CD14-positive monocyte (primary cell): Measurements from ENCODE around the gene CPB2. TPM values are rescaled to one million over a fixed set of nuclear protein-coding genes. Genes with fewer than 3 reads are reported as not detected.

Source experiments
- DNase-seq, 3 donors: peaks; one replicate each; pipeline ENCODE4 v3.0.0-alpha.2; 2011 to 2022
- H2AFZ ChIP-seq: 2 replicates; pipeline ENCODE4 v1.6.0; 2012; ENCODE audit warnings: mild to moderate bottlenecking, low read depth, low read length, inconsistent platforms; ENCODE audit not compliant: insufficient read depth, poor library complexity, severe bottlenecking
- H3K27ac ChIP-seq, 2 donors: 1 replicate in 1 of 2; 2 replicates in 1 of 2; pipeline ENCODE4 v1.5.1; 2012 to 2013; ENCODE audit warnings: low read length in 2 of 2, control low read depth in 1 of 2, inconsistent platforms in 1 of 2, low read depth in 1 of 2, mild to moderate bottlenecking in 1 of 2
- H3K27me3 ChIP-seq, 2 donors: one replicate each; pipeline versions ENCODE4 v1.6.0 to v1.6.1; 2011 to 2013; ENCODE audit warnings: low read length in 2 of 2; ENCODE audit not compliant: control insufficient read depth in 2 of 2, insufficient read depth in 2 of 2
- H3K36me3 ChIP-seq, 2 donors: replicated peaks in 1 of 2; 1 replicate in 1 of 2; 2 replicates in 1 of 2; pipeline versions ENCODE4 v1.5.1 to v1.6.1; 2012 to 2013; ENCODE audit warnings: low read length in 2 of 2, control low read depth in 1 of 2, inconsistent platforms in 1 of 2, mild to moderate bottlenecking in 1 of 2; ENCODE audit not compliant: insufficient read depth in 2 of 2, control insufficient read depth in 1 of 2
- H3K4me1 ChIP-seq, 2 donors: 1 replicate in 1 of 2; 2 replicates in 1 of 2; pipeline versions ENCODE4 v1.5.1 to v1.6.1; 2012 to 2013; ENCODE audit warnings: low read length in 2 of 2, control low read depth in 1 of 2, inconsistent platforms in 1 of 2, mild to moderate bottlenecking in 1 of 2, moderate library complexity in 1 of 2; ENCODE audit not compliant: insufficient read depth in 2 of 2, control insufficient read depth in 1 of 2
- H3K4me2 ChIP-seq: replicated peaks from 2 replicates; pipeline ENCODE3; 2012; ENCODE audit warnings: low read length, moderate library complexity, mild to moderate bottlenecking; ENCODE audit not compliant: poor library complexity, severe bottlenecking; ENCODE audit errors: extremely low read depth
- H3K4me3 ChIP-seq, 3 experiments: fragments of 200-600 bp in 1 of 3; sonication (generic) in 1 of 3; replicated peaks in 1 of 3; 1 replicate in 2 of 3; 2 replicates in 1 of 3; pipeline ENCODE4 v1.5.1; 2011 to 2013; ENCODE audit warnings: low read length in 3 of 3, mild to moderate bottlenecking in 3 of 3, control low read depth in 2 of 3, low read depth in 2 of 3, inconsistent platforms in 1 of 3, moderate library complexity in 1 of 3
- H3K79me2 ChIP-seq: 2 replicates; pipeline ENCODE4 v1.6.0; 2012; ENCODE audit warnings: mild to moderate bottlenecking, control low read depth, inconsistent platforms, low read length, moderate library complexity; ENCODE audit not compliant: insufficient read depth
- H3K9ac ChIP-seq: 2 replicates; pipeline ENCODE4 v1.6.0; 2017; ENCODE audit warnings: low read length, mild to moderate bottlenecking; ENCODE audit not compliant: insufficient read depth, poor library complexity, severe bottlenecking
- H3K9me3 ChIP-seq, 2 donors: replicated peaks in 1 of 2; 1 replicate in 1 of 2; 2 replicates in 1 of 2; pipeline versions ENCODE4 v1.5.1 to v1.6.1; 2012 to 2013; ENCODE audit warnings: low read length in 2 of 2, control low read depth in 1 of 2; ENCODE audit not compliant: control insufficient read depth in 1 of 2, insufficient read depth in 1 of 2
- H4K20me1 ChIP-seq: 2 replicates; pipeline ENCODE4 v1.6.0; 2012; ENCODE audit warnings: mild to moderate bottlenecking, low read length, control low read depth, moderate library complexity; ENCODE audit not compliant: insufficient read depth
- H3K27ac Mint-ChIP-seq, 7 donors: one replicate each; pipeline ENCODE4 v1.8.0; 2020; ENCODE audit warnings: mild to moderate bottlenecking in 7 of 7, mixed read lengths in 7 of 7, moderate library complexity in 6 of 7, inconsistent platforms in 2 of 7
- H3K27me3 Mint-ChIP-seq, 3 donors: one replicate each; pipeline ENCODE4 v1.8.0; 2021 to 2022; ENCODE audit warnings: low read depth in 3 of 3, mild to moderate bottlenecking in 3 of 3, mixed read lengths in 3 of 3, moderate library complexity in 3 of 3, inconsistent platforms in 1 of 3
- H3K36me3 Mint-ChIP-seq, 2 donors: one replicate each; pipeline ENCODE4 v1.8.0; 2020; ENCODE audit warnings: mixed read lengths in 2 of 2, inconsistent platforms in 1 of 2, mild to moderate bottlenecking in 1 of 2
- H3K4me1 Mint-ChIP-seq: one replicate; pipeline ENCODE4 v1.8.0; 2020; ENCODE audit warnings: mild to moderate bottlenecking, mixed read lengths
- H3K4me3 Mint-ChIP-seq, 2 donors: one replicate each; pipeline ENCODE4 v1.8.0; 2020; ENCODE audit warnings: mild to moderate bottlenecking in 2 of 2, mixed read lengths in 2 of 2, moderate library complexity in 1 of 2
- H3K9me3 Mint-ChIP-seq, 7 donors: one replicate each; pipeline ENCODE4 v1.8.0; 2020 to 2022; ENCODE audit warnings: mixed read lengths in 7 of 7, mild to moderate bottlenecking in 6 of 7, moderate library complexity in 6 of 7, inconsistent platforms in 2 of 7
- CTCF ChIP-seq: fragments of 200-600 bp; IDR thresholded peaks from one replicate; pipeline ENCODE4 v1.8.0; 2022; ENCODE audit warnings: antibody characterized with exemption, mild to moderate bottlenecking
- WGBS: methylation state at CpG from one replicate; pipeline ENCODE4 v1.1.5; 2013; ENCODE audit warnings: missing lambda C conversion rate; ENCODE audit not compliant: insufficient coverage; 5-methylcytosine and 5-hydroxymethylcytosine counted together
- intact Hi-C, 2 donors: fragments of 100-400 bp; cut with micrococcal nuclease; formaldehyde crosslinking; loops; one replicate each; pipeline versions ENCODE4 v1.15.0 to v1.15.1; 2023
- polyA plus RNA-seq, 3 donors: library from polyadenylated mRNA; depleted of rRNA in 1 of 3; unstranded in 2 of 3; stranded (reverse) in 1 of 3; fragments of 300-500 nt in 2 of 3; fragments of >200 nt in 1 of 3; fragmentation: Illumina TruSeq in 2 of 3; gene quantifications; 1 replicate in 2 of 3; 2 replicates in 1 of 3; pipeline ENCODE4 v1.2.3, GENCODE V29; 2012 to 2021

Gene CPB2
- polyA plus RNA-seq, 3 donors = 0.15 to 0.18 TPM; not detected in 1

DNA sequence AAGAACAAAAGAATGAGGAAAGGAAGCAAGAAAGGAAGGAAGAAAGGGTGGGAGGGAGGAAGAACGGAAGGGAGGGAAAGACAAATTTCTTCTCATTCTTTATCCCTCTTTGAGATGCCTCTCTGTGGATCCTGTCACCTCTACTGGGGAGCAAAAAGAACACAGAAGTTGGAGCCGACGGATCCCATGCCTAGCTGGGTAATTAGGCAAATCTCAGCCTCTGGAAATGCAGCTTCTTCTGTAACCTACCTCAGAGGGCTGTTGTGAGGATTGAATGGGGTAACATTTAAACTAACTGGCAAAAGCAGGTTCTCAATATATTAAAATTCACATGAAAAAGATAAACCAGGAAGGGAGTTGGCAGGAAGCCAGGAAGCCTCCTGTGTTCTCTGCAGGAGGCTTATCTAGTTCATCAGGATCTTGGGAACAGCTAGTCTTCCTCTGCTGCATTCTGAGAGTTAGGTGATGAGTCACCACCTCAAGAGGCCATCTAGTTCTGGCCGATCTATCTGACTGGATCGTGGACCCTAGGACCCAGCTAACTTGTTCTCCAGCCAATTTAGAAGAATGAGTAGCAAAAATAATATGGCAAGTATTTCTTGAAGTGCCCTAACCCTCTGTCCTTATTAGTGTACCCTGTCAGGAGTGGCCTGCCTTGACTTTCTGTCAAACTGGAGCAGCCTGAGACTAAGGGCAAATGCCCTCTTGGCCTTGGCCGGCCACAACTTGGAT, 15.2 kb upstream of the CPB2 start:
- Histone ChIP-seq H3K4me3 (no peak overlapping the region), H3K27me3 (no peaks in the 10 kb centered on the region), H4K20me1 (peaks cover 10% of the 10 kb centered on the region), H3K36me3 (no peaks in the 10 kb centered on the region), H3K4me2 (no peak overlapping the region), H3K9me3 (no peaks in the 10 kb centered on the region), H3K4me1 (peaks cover 8% of the 10 kb centered on the region in 2 donors), H3K79me2 (no peaks in the 10 kb centered on the region), H2AFZ (no peak overlapping the region), H3K9ac (no peak overlapping the region), H3K27ac (no peak overlapping the region)
- H3K36me3 Mint-ChIP-seq = no peaks in the 10 kb centered on the region
- H3K27me3 Mint-ChIP-seq = peaks cover 1 to 3% (median 3%) of the 10 kb centered on the region in 3 donors
- H3K27ac Mint-ChIP-seq = peak overlapping the region in 1 of 7 donors; percentile 41
- intact Hi-C loops = loop anchor here (10.0 kb wide), 2 partner anchors 65 to 315 kb away; partner anchors contain the start of gene ZC3H13 (in 1 of the 2)
- no peak for TF ChIP-seq CTCF
- H3K4me1 Mint-ChIP-seq = peaks cover 13% of the 10 kb centered on the region
- DNase-seq = no peak
- WGBS = 46% methylated on average over 2 of the region's 6 CpGs
- peaks cover 0 to 5% (median 2%) of the 10 kb centered on the region in 7 donors for H3K9me3 Mint-ChIP-seq
- H3K4me3 Mint-ChIP-seq = no peak overlapping the region

GRCh38 chr13:46116653-46117502, 12.0 kb upstream of the CPB2 start:
- Histone ChIP-seq H2AFZ (no peak overlapping the region), H3K4me2 (no peak overlapping the region), H3K4me3 (no peak overlapping the region), H3K9me3 (no peaks in the 10 kb centered on the region), H3K27me3 (no peaks in the 10 kb centered on the region), H3K4me1 (peaks cover 4 to 11% of the 10 kb centered on the region in 2 donors), H4K20me1 (no peaks in the 10 kb centered on the region), H3K79me2 (no peaks in the 10 kb centered on the region), H3K36me3 (no peaks in the 10 kb centered on the region), H3K27ac (no peak overlapping the region), H3K9ac (no peak overlapping the region)
- no peak for DNase-seq
- H3K4me1 Mint-ChIP-seq = peaks cover 14% of the 10 kb centered on the region
- peaks cover 1 to 3% (median 3%) of the 10 kb centered on the region in 3 donors for H3K27me3 Mint-ChIP-seq
- peak overlapping the region in 2 of 7 donors; percentile 6 to 44 for H3K27ac Mint-ChIP-seq
- no peaks in the 10 kb centered on the region for H3K36me3 Mint-ChIP-seq
- H3K9me3 Mint-ChIP-seq = peaks cover 0 to 5% (median 2%) of the 10 kb centered on the region in 7 donors
- no peak overlapping the region for H3K4me3 Mint-ChIP-seq
- intact Hi-C loops = no loop called here
- TF ChIP-seq CTCF = no peak
- 100% methylated on average over 1 of the region's 4 CpGs for WGBS
